NB4 (cell line): ENCODE data around the gene TDRD6.

ENCODE experiments used
- CTCF ChIP-seq: IDR thresholded peaks from one replicate; pipeline ENCODE4 v1.5.1; 2012; ENCODE audit warnings: low read depth, low read length
- MYC ChIP-seq: IDR thresholded peaks from 2 replicates; pipeline ENCODE4 v1.6.1; 2011; ENCODE audit warnings: low read depth, low read length
- POLR2A ChIP-seq: IDR thresholded peaks from 2 replicates; pipeline ENCODE4 v1.6.1; 2011; ENCODE audit warnings: mild to moderate bottlenecking; ENCODE audit not compliant: insufficient read length; ENCODE audit errors: extremely low read depth
- TF ChIP-seq, protein P1 (sequence below): IDR thresholded peaks from 2 replicates; pipeline ENCODE4 v1.6.1; 2011; ENCODE audit warnings: low read depth, low read length

DNA sequence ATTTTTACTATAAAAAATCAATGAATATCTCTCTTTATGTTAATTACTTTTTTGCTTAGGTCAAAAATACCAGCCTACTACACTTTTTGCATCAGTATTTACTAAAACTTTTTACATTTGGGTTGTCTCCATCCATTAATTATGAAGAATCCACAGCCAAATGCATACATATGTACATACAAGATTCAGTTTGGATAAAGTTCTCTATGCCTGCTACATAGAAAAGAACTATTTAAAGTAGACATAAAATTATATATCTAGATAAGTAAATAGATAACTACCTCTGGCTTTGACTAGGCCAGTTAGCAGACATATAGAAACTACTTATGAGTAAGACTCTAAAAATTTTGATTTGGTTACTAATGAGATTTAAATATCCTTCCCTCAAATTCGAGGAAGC lies 12.3 kb downstream of the TDRD6 start:
- TF ChIP-seq CTCF (no peak), POLR2A (no peak), MYC (no peak)
- TF ChIP-seq, protein P1, sequence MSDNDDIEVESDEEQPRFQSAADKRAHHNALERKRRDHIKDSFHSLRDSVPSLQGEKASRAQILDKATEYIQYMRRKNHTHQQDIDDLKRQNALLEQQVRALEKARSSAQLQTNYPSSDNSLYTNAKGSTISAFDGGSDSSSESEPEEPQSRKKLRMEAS: no peak
